Measurements from ENCODE around the gene EHD2.
"Not testable (repeated sequence)": the region's sequence is repeated elsewhere in the genome, so short reads cannot be mapped to it uniquely, and the experiment has no call there.

The EHD2 gene

DNA sequence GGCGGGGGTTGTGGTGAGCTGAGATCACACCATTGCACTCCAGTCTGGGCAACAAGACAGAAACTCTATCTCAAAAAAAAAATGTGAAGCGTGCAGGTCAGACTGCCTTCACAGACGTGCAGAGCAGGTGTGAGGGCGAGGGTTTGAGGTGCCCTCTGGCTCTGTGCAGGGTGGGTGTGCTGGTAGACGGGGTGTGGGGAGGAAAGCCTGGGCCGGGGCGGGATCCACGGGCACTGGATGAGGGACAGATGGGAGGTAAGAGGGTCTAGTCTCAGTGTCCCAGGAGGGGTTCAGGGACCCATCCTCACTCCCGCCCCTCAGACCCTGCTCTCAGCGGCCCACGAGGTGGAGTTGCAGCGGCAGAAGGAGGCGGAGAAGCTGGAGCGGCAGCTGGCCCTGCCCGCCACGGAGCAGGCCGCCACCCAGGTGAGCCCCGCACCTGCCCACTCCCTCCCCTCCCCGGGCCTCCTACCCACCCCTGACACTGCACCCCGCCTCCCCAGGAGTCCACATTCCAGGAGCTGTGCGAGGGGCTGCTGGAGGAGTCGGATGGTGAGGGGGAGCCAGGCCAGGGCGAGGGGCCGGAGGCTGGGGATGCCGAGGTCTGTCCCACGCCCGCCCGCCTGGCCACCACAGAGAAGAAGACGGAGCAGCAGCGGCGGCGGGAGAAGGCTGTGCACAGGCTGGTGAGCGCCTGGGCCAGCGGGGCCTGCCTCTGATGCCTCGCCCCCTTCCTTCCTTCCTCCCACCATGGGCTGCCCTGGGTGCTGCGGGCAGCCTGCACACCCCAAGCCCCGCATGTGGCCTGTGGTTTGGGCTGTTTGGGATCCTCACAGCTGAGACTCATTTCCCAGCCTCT lies 41.2 kb downstream of the EHD2 start:
- DNase-seq: no peak

DNA sequence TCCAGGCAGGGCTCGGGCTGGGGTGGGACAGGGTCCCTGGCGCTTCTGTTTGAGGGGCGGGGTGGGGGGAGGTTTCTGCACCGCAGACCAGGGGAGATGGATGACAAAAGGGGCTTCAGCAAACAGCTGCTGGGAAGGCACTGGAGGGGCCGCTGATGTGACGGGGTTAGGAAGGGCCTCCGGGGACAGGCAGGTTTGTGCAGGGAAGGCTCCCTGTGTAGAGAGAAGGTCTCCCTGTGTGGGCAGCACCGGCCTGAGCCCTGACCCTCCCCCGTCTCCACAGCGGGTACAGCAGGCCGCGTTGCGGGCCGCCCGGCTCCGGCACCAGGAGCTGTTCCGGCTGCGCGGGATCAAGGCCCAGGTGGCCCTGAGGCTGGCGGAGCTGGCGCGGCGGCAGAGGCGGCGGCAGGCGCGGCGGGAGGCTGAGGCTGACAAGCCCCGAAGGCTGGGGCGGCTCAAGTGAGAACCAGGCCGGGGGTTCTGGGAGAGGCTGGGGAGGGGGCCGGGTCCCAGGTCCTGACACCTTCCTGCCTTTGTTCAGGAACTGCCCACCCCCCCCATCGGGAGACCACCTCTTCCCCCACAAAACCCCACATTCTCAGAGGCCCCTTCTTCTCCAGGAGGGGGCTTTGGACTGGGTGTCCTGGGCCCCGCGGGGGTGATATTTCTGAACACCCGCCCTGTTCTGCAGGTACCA lies 42.0 kb downstream of the EHD2 start:
- no peak for DNase-seq

DNA sequence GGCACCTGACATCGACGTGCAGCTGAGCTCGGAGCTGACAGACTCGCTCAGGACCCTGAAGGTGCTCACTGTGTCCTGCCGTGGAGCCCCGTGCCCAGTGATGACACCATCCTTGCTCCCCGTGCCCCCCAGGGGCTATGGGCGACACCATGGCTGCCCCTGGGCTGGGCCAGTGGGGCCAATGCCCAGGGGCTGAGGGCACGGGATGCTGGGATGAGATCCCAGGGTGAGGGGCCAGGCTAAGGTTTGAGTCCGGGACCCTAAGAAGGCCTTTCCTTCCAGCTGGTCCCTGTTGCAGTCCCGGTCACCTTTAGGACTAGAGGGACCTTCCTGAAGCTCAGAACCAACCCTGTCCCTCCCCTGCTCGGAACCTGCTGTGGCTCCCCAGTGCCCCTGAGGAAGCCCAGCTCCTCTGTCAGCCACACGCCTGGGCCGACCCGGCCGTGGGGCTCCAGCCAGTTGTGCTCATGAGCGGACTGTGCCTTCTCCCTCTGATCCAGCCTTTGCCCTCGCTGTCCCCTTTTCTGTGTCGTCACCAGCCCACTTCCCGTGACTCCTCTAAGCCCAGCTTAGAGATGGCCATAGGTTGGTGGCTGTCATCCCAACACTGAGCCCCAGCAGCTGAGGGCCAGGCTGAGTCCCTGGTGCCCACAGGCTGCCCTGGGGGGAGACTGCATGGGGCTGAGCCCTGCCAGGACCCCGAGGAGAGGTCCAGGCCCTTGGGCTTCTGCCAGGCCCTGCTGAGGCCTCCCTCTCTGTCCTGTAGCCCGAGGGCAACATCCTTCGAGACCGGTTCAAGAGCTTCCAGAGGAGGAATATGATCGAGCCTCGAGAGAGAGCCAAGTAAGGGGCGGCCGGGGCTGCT lies 42.8 kb downstream of the EHD2 start:
- DNase-seq: no peak

DNA sequence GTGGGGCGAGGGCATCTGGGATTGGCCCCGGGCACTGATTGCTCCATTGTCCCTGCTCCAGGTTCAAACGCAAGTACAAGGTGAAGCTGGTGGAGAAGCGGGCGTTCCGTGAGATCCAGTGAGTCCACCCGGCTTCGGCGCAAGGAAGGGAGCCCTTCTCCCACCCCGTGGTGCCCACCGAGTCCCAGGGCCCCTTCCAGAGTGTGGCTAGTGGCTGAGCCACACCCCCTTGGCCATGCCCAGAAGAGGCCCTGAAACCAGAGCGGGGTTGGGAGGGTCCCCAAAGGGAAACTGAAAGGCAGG lies 43.4 kb downstream of the EHD2 start:
- DNase-seq: no peak

DNA sequence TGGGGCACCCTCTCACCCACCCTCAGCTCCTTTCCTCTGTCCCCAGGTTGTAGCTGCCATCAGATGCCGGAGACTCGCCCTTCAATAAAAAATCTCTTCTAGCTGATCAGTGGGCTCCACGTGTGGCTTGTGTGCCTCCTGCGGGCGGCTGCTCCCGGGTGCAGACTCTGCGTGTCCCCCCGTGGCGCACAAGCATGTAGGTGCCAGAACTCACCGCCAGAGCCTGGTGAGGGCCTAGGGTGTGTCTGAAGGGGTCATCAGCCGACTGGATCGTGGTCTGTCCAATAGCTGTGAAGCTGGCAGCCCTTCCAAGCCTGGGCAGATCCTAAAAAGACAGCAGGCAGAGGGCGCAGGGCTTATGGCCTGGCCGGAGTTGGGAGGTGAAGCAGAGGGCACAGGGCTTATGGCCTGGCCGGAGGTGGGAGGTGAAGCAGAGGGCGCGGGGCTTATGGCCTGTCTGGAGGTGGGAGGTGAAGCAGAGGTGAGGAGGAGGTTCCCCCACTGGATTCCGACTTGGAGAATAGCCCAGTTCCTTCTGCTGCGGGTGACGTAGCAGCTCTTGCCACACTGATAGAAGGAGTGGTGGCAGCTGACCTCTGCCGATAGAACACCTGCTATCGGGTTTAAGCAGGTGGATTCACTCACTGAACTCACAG lies 43.9 kb downstream of the EHD2 start:
- no peak for DNase-seq

DNA sequence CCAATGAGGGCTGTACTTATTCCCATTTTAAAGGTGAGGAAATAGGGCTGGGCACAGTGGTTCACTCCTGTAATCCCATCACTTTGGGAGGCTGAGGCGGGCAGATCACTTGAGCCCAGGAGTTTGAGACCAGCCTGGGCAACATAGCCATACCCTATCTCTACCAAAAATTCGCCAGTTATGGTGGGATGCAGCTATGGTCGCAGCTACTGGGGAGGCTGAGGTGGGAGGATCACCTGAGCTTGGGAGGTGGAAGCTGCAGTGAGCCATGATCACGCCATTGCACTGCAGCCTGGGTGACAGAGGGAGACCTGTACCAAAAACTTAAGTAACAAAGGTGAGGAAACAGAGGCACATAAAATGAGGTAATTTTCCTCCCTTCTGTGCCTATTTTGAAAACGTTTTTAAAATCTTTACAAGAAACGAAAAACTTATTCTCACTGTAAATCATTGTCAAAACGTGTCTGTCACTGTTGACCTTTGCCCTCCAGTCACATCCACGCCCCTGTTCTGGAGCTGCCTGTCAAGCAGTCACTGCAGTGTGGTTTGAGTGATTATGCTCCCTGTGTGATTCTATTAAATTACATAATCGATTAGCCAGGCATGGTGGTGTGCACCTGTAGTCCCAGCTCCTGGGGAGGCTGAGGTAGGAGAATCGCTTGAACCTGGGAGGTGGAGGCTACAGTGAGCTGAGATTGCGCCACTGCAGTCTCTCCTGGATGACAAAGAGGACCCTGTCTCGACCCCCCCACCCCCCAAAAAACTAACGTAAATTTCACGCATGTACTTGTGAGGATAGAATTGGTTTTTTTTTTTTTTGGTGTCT lies 44.6 kb downstream of the EHD2 start:
- no peak for DNase-seq

DNA sequence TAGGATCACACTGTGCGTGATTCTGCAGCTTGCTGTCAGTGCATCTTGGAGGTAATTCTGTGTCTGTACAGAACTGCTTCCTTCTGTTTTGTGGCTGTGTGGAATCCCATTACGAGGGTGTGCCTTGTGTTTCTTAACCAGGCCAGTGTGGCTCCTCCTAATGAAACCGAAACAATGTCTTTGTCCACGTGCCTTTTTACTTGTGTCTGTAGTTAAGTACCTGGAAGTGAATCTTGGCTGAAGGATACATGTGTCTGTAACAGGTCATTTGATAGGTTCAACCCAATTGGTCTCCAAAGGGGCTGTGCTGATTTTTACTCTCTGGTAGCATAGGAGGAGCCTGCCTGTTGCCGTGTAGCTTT lies 45.2 kb downstream of the EHD2 start:
- DNase-seq: no peak

DNA sequence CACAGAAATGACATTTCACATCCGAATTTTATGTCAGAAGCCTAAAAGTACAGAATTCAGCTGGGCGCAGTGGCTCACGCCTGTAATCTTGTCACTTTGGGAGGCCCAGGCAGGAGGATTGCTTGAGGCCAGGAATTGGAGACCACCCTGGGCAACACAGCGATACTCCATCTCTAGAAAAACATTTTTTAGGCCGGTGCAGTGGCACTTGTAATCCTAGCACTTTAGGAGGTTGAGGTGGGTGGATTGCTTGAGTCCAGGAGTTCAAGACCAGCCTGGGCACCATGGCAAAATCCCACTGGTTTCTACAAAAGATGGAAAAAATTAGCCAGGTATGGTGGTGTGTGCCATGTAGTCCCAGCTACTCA lies 47.4 kb downstream of the EHD2 start:
- DNase-seq: no peak

DNA sequence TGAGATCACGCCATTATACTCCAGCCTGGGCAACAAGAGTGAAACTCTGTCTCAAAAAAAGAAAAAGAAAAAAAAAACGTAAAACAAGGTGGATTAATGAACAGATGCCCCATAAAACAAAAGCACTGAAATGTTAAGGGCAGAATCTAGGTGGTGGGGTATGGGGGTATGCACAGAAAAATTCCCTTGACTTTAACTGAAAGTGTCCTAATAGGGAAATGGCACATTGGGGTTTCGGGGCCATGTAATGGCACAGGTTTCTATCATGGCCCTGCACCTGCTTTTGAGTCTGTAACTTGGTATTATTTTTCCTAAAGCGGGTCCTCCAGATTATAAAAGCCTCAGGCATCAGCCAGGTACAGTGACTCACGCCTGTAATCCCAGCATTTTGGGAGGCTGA lies 48.3 kb downstream of the EHD2 start:
- no peak for DNase-seq

DNA sequence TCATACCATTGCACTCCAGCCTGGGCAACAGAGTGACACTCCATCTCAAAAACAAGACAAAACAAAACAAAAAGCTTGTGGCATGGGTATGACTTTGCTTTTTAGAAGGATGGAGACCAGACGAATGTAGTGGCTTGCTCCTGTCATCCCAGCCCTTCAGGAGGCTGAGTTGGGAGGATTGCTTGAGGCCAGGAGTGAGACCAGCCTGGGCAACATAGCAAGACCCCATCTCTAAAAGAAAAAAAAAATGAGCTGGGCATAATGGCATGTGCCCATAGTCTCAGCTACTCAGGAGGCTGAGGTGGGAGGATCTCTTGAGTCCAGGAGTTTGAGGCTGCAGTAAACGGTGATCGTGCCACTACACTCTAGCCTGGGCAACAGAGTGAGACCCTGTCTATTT lies 48.9 kb downstream of the EHD2 start:
- DNase-seq: no peak

DNA sequence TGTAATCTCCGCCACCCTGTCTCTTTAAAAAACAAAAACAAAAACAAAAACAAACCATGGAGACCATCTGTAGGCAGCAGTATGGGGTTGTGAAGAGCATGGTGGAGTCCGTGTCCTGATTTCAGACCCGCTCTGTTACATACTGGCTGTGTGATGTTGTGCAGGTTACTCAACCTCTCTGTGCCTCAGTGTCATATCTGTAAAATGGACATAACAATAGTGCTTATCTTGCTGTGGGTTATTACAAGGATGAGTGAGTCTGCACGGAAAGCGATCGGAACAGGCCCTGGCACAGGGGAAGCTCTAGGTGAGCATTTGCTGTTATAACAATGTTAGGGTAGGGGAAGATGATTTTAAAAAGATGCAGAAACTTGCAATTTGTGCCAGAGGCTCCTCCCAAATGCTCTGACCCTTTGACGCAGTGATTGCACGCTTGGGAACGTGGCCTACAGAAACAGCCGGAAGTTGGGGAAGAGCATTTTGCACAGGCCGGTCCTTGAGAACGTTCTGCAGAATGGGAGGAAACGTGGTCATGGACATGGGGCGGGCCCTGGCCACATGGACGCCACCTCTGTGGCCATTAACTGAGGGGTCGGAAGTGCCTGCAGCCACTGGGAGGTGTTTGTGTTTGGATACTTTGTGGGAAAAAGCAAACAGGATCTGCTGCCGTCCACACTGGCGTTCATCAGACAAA lies 49.5 kb downstream of the EHD2 start:
- no peak for DNase-seq

DNA sequence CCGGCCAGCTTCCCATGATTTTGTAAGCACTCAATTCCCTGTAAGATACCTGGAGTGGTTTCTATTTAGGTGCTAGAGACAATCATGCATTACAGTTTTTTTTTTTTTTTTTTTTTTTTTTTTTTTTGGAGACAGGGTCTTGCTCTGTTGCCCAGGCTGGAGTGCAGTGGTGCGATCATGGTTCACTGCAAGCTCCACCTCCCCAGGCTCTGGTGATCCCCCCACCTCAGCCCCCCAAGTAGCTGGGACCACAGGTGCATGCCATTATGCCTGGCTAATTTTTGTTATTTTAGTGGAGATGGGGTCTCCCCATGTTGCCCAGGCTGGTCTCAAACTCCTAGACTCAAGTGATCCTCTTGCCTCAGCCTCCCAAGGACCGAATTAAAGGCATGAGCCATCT lies 51.5 kb downstream of the EHD2 start:
- not testable (repeated sequence) for DNase-seq

DNA sequence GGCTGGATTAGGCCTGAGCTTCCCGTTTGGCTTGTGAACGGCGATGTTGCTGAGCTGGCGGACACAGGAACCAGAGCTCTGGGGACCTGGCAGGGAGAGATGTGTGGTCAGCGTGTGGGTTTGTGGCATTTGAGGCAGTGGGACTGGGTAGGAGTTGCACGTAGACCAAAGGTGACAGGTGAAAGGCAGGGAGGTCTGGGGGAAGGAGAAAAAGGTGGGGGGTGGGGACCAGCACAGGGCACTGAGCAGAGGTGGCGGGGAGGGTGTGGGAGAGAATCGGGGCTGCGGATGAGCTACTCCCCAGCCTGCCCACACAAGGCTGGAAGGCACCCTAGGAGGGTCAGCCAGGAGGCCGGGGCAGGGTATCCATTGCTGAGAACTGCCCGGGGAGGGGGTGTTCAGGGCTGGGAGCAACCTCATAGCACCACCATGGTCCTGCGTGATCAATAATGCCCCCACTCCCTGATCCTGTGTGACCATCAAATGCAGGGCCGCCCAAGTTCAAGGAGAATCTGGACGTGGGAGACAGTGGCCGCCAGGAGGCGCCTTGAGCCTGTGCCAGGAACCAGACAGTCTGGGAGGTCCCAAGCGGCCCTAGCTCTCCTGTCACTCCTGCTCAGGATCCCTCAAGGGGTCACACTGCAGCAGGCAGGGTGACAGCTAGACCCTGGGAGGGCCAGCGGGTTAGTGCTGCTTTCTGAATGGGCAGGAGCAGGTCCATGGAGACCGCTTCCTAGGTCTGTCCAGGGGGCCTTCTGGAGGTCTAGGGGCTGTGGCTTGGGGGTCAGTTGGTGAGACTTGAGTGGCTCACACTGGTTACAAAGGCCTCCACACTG lies 52.5 kb downstream of the EHD2 start:
- DNase-seq: peak; percentile 32 to 44

DNA sequence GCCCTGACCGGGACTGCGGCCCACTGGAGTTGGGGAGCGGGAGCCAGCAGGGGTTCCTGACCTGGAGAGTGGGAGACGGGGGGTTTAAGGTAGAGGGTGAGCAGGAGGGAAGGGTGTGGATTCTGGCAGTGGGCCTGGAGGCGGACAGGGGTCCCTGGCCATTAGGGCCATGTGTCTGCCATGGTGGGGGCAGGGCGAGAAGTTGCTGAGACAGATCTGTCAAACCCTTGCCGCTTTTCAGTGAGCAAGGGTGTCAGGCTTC lies 53.1 kb downstream of the EHD2 start:
- no peak for DNase-seq

DNA sequence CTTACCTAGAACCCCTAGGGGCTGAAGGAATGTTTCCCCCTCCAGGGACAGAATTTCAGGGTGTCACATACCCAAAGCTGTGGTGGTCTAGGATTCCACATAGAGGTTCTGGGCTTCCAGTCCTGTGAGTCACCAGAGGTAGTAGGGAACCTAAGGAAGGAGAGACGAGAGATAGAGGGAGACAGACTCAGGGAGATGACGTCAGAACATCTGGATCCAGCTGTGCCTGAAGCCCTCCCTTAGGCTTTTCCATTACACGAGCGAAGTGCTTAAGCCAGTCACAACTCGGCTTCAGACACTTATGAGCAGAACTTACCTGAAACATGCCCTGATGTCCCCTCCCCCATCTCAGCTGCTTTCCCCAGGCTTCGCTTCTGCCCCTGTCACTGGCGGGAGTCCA lies 53.4 kb downstream of the EHD2 start:
- DNase-seq: no peak

DNA sequence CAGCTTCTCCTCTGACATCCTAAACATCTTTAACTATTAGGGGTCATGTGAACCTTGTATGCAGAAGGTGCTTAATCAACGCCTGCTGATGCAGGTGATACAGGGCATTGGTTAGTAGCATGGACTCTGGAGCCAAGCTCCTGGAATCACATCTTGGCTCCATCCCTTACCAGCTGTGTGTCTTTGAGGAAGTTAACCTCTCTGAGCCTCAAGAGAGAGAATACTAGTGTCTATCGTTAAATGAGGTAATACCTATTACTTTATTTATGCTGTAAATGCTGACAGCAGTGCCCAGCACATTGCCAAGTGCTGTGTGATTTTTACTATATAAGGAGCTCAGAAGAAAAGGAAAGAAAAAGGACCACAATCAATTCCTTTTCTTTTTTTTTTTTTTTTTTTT lies 54.1 kb downstream of the EHD2 start:
- no peak for DNase-seq

DNA sequence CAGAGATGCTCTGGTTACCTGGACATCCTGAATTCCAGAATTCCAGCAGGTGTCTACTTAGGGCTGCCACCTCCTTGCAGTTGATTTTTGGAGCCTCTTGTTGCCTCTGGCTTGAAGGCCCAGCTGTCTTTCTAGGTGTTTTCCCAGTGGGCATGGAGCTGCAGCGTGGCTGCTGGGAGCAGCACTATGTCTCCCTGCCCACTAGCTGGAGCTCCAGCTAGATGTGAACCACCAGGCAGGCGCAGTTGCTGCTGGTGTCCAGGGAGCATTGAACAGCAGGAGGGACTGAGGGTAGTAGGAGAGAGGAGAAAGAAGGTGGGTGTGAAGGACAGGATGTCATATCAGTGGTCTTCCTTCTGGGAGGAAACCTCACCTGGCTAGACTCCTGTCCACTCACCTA lies 55.4 kb downstream of the EHD2 start:
- no peak for DNase-seq

DNA sequence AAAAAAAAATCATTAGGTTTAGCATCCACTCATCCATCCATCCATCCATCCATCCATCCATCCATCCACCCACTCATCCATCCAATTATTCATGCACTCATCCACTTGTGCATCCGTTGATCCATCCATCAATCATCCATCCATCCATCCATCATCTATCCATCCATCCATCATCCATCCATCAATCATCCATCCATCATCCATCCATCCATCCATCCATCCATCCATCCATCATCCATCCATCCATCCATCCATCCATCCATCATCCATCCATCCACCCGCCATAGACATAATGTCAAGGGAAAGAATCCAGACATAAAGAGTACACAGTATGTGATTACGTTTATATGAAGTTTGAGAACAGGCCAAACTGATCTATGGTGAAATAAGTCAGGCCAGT lies 56.3 kb downstream of the EHD2 start:
- DNase-seq: no peak

DNA sequence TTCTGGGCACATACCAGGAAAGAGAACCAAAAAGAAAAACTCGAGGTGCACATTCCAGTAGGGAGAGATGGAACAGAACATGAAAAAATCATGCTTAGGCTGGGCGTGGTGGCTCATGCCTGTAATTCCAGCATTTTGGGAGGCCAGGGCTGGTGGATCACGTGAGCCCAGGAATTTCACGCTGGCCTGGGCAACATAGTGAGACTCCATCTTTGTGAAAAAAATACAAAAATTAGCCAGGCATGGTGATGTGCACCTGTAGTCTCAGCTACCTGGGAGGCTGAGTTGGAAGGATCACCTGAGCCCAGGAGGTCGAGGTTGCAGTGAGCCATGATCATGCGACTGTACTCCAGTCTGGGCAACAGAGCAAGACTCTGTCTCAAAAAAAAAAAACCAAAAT lies 58.1 kb downstream of the EHD2 start:
- DNase-seq: not testable (repeated sequence)

DNA sequence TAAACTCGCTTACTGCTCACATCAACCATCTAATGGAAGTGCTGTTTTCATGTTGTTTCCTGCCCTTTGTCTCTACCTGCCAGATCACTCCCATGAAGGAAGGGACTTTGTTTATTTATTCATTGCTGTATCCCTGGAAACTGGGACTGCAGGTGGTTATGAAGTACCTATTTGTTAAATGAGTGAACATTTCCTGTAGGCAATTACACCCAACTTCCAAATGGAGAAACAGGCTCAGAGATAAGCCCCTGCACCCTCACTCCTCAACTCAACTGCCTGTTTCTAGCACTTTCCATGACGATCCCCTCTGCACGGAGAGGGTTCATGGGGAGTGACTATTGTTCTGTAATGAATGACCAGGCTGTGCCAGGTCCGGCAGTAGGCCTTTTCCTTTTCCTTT lies 63.3 kb downstream of the EHD2 start:
- DNase-seq: no peak
